Activated T-cell treated with anti-CD3 and anti-CD28 coated beads, Interleukin-2, amount 50 U/mL, for 24 hours (primary cell): ENCODE data around the gene IL2RG.

Source experiments
- DNase-seq: peaks from one replicate; pipeline ENCODE4 v3.0.0-alpha.2; 2020
- H3K27ac Mint-ChIP-seq: 2 replicates; pipeline ENCODE4 v1.8.0; 2020; ENCODE audit warnings: mild to moderate bottlenecking, mixed read lengths
- H3K27me3 Mint-ChIP-seq: 2 replicates; pipeline ENCODE4 v1.8.0; 2020; ENCODE audit warnings: mixed read lengths
- H3K36me3 Mint-ChIP-seq: 2 replicates; pipeline ENCODE4 v1.8.0; 2020; ENCODE audit warnings: low read depth, mixed read lengths
- H3K4me1 Mint-ChIP-seq: 2 replicates; pipeline ENCODE4 v1.8.0; 2020; ENCODE audit warnings: low read depth, mixed read lengths
- H3K4me3 Mint-ChIP-seq: 2 replicates; pipeline ENCODE4 v1.8.0; 2020; ENCODE audit warnings: mild to moderate bottlenecking, moderate library complexity, mixed read lengths
- H3K9me3 Mint-ChIP-seq: 2 replicates; pipeline ENCODE4 v1.8.0; 2020; ENCODE audit warnings: mixed read lengths

The IL2RG gene

DNA sequence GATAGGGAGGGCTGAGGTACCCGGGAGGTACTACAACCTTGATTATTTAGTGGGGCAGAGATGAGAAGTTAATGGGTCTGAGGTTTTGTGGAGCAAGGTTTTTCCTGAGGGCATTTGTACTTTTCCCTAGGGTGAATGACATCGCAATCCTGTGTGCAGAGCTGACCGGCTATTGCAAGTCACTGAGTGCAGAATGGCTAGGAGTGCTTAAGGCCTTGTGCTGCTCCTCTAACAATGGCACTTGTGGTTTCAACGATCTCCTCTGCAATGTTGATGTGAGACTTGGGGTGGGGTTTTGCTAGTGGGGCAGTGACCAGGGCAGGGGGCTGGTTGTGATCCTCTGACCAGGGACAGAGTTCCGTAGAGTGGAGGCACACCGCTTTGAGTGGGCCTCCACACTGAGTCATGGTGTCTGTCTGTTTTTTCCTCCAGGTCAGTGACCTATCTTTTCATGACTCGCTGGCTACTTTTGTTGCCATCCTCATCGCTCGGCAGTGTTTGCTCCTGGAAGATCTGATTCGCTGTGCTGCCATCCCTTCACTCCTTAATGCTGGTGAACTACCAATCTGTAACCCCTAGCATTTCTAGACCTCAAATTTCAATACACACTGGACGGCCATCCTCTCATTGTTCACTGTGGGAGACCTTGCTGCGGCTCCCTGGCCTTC is 16.9 kb upstream of the IL2RG start:
- peaks cover 31% of the 10 kb centered on the region for H3K27me3 Mint-ChIP-seq
- H3K4me3 Mint-ChIP-seq, result no peak overlapping the region
- H3K36me3 Mint-ChIP-seq, result peaks cover 75% of the 10 kb centered on the region
- peaks cover 10% of the 10 kb centered on the region for H3K4me1 Mint-ChIP-seq
- DNase-seq, result no peak
- no peak overlapping the region for H3K27ac Mint-ChIP-seq
- H3K9me3 Mint-ChIP-seq, result no peaks in the 10 kb centered on the region

GRCh38 chrX:71118985-71119535 is 7.7 kb upstream of the IL2RG start:
- H3K27ac Mint-ChIP-seq, result peak overlapping the region; percentile 88
- no peaks in the 10 kb centered on the region for H3K9me3 Mint-ChIP-seq
- peaks cover 12% of the 10 kb centered on the region for H3K27me3 Mint-ChIP-seq
- peaks cover 34% of the 10 kb centered on the region for H3K36me3 Mint-ChIP-seq
- no peak for DNase-seq
- H3K4me1 Mint-ChIP-seq, result peaks cover 23% of the 10 kb centered on the region
- H3K4me3 Mint-ChIP-seq, result peak overlapping the region; percentile 81

DNA sequence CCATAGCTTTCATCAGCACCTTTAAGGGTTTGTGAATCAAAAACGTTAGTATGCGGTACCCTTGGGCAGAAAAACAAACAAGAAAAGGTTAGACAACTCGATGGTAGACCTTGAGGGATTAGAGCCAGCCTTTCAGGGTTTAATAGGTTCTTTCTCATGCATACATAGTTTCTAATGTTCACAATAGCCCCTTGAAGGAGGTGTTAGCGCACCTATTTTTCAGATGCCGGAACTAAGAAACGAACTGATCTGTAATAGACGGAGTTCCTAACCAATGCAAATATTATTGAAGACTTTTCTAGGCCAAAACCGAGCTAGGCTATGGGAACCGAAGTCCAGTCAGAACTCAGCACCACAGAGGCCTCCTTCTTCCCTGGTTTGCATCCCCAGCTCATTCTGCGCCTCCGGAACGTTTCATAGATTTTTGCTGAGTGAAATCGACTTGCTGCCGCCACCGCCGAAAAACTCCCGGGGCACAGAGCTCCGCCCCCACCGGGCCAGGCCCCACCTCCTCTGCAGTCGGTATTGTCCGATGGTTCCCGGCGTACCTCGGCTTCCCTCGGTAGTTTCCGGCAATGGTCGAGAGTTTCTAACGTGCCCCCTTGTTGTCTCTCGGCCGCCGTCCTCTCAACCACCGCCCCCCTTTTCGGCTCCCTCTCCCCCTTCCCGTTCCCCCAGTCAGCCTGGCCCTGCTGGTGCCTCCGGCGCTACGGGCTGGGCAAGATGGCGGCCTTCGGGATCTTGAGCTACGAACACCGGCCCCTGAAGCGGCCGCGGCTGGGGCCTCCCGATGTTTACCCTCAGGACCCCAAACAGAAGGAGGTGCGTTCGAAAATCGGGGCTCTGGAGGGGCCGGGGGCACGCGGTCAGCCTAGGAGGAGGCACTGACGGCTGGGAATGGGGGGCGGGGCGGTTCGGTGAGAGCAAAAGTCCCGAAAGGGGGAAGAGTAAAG is 6.9 kb upstream of the IL2RG start, which contains the start of gene MED12:
MED12 (plus strand) TSS at position 565 of the 953 bp plus-strand sequence; CDS start at position 724, 159 bp downstream.
- Mint-ChIP-seq H3K27me3 (peaks cover 12% of the 10 kb centered on the region), H3K9me3 (no peaks in the 10 kb centered on the region), H3K4me3 (peak within 1 kb of the TSS; percentile 81), H3K4me1 (peaks cover 26% of the 10 kb centered on the region), H3K27ac (peak within 1 kb of the TSS; percentile 88), H3K36me3 (peaks cover 29% of the 10 kb centered on the region)
- DNase-seq, result peak; percentile 89

GRCh38 chrX:71117358-71117757 is 6.0 kb upstream of the IL2RG start:
- H3K4me3 Mint-ChIP-seq, result no peak overlapping the region

GRCh38 chrX:71111921-71112431 is 599 bp upstream of the IL2RG start:
- Mint-ChIP-seq H3K27me3 (peaks cover 5% of the 10 kb centered on the region), H3K9me3 (no peaks in the 10 kb centered on the region), H3K36me3 (peaks cover 48% of the 10 kb centered on the region), H3K4me3 (peak overlapping the region; percentile 94), H3K4me1 (peaks cover 46% of the 10 kb centered on the region), H3K27ac (peak overlapping the region; percentile 97)
- no peak for DNase-seq

More at GRCh38 chrX:71117358-71117757, 6.0 kb upstream of the IL2RG start:
- Mint-ChIP-seq H3K9me3 (no peaks in the 10 kb centered on the region), H3K36me3 (peaks cover 25% of the 10 kb centered on the region), H3K27me3 (peaks cover 12% of the 10 kb centered on the region), H3K27ac (peak overlapping the region; percentile 68), H3K4me1 (peaks cover 34% of the 10 kb centered on the region)
- DNase-seq, result no peak

DNA sequence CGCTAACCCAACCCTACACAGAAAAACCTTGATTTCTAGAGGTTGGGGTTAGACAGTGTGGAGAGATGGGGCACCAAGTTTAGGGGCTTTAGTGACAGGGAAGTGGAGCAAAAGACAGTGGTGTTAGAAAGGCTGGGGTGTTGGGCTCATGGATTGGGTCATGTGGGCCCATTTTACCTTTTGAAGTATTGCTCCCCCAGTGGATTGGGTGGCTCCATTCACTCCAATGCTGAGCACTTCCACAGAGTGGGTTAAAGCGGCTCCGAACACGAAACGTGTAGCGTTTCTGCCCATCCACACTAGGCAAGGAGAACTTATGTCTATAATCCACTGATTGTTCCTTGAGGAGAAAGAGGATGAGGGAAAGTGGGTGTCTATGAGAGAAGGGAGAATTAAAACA is 2.3 kb downstream of the IL2RG start:
- no peak for DNase-seq
- Mint-ChIP-seq H3K4me3 (peak overlapping the region; percentile 94), H3K9me3 (no peaks in the 10 kb centered on the region), H3K4me1 (peaks cover 64% of the 10 kb centered on the region), H3K27ac (peak overlapping the region; percentile 97), H3K27me3 (peaks cover 10% of the 10 kb centered on the region), H3K36me3 (peaks cover 68% of the 10 kb centered on the region)

- H3K27me3 Mint-ChIP-seq, result peaks cover 11% of the 10 kb centered on the region
- H3K36me3 Mint-ChIP-seq, result peaks cover 71% of the 10 kb centered on the region
- no peak for DNase-seq
Observed at GRCh38 chrX:71107762-71108360, 3.5 kb downstream of the IL2RG start.

GRCh38 chrX:71107245-71107644 is 4.1 kb downstream of the IL2RG start:
- Mint-ChIP-seq H3K9me3 (no peaks in the 10 kb centered on the region), H3K27ac (peak overlapping the region; percentile 97), H3K4me1 (peaks cover 70% of the 10 kb centered on the region), H3K27me3 (peaks cover 11% of the 10 kb centered on the region), H3K4me3 (peak overlapping the region; percentile 94), H3K36me3 (peaks cover 71% of the 10 kb centered on the region)
- DNase-seq, result no peak

More at GRCh38 chrX:71107762-71108360, 3.5 kb downstream of the IL2RG start:
- no peaks in the 10 kb centered on the region for H3K9me3 Mint-ChIP-seq
- peak overlapping the region; percentile 97 for H3K27ac Mint-ChIP-seq
- peak overlapping the region; percentile 94 for H3K4me3 Mint-ChIP-seq
- H3K4me1 Mint-ChIP-seq, result peaks cover 70% of the 10 kb centered on the region

GRCh38 chrX:71106427-71106826 is 5.0 kb downstream of the IL2RG start, which contains the start of gene CXorf65:
Gene CXorf65, minus strand, starts transcription at chrX:71106740. Its CDS starts 184 bp downstream, at chrX:71106556.
- peaks cover 70% of the 10 kb centered on the region for H3K36me3 Mint-ChIP-seq
- DNase-seq, result peak; percentile 37
- peaks cover 11% of the 10 kb centered on the region for H3K27me3 Mint-ChIP-seq

GRCh38 chrX:71105628-71106027 is 5.7 kb downstream of the IL2RG start:
- Mint-ChIP-seq H3K27ac (peak overlapping the region; percentile 97), H3K9me3 (no peaks in the 10 kb centered on the region), H3K36me3 (peaks cover 62% of the 10 kb centered on the region), H3K4me3 (peak overlapping the region; percentile 35), H3K27me3 (peaks cover 17% of the 10 kb centered on the region), H3K4me1 (peaks cover 78% of the 10 kb centered on the region)
- peak; percentile 9 for DNase-seq

More at GRCh38 chrX:71106427-71106826, 5.0 kb downstream of the IL2RG start, which contains the start of gene CXorf65:
- H3K4me1 Mint-ChIP-seq, result peaks cover 70% of the 10 kb centered on the region
- H3K27ac Mint-ChIP-seq, result peak within 1 kb of the TSS; percentile 97
- peak within 1 kb of the TSS; percentile 94 for H3K4me3 Mint-ChIP-seq
- H3K9me3 Mint-ChIP-seq, result no peaks in the 10 kb centered on the region

DNA sequence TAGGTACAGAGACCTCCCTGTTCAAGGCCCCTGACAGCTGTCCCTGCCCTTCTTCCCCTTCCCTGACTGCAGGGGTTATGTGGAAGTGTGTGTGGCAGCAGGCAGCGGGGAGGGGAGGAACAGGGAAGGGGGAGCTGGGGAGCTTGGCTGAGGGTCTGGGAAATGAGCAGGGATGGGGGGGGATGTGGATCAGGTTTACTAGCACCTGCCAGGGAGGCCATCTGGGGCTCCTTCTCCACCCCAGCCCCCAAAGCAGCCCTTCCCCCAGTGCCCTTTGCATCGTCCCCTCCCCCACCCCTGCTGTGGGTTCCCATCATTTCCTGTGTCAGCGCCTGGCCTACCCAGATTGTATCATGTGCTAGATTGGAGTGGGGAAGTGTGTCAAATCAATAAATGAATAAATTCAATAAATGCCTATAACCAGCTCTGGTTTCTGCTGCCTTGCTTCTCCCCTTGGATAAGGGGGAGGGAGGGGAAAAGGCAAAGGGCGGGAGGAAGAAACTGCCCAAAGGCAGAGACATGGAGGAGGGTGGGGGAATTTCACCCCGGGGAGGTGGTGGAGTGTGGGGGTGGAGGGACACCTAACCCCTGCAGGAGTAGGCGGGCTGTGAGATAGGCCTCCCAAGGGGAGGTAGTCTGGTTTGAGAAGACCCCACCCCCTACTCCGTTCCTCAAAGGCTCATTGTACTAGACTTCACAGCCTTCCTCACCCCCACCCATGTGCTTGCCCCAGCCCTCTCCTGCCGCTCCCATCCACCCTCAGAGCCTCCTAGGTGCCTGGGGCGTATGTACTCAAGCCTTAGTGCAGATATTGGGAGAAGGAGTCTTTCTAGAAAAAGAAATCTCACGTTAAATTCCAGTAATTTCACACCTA is 8.0 kb downstream of the IL2RG start:
- peak overlapping the region; percentile 91 for H3K27ac Mint-ChIP-seq
- H3K4me1 Mint-ChIP-seq, result peaks cover 84% of the 10 kb centered on the region
- H3K9me3 Mint-ChIP-seq, result no peaks in the 10 kb centered on the region
- peak overlapping the region; percentile 72 for H3K4me3 Mint-ChIP-seq
- peaks cover 39% of the 10 kb centered on the region for H3K36me3 Mint-ChIP-seq
- peak; percentile 63 for DNase-seq
- peaks cover 23% of the 10 kb centered on the region for H3K27me3 Mint-ChIP-seq

GRCh38 chrX:71102292-71102691 is 9.1 kb downstream of the IL2RG start:
- Mint-ChIP-seq H3K36me3 (peaks cover 28% of the 10 kb centered on the region), H3K4me1 (peaks cover 80% of the 10 kb centered on the region), H3K9me3 (no peaks in the 10 kb centered on the region), H3K27ac (no peak overlapping the region), H3K27me3 (peaks cover 23% of the 10 kb centered on the region), H3K4me3 (no peak overlapping the region)
- DNase-seq, result no peak
